Astrocyte of the cerebellum (primary cell): ENCODE measurements around the gene GPR158.

ENCODE experiments used
- DNase-seq: peaks from one replicate; pipeline ENCODE4 v3.0.0-alpha.2; 2011; ENCODE audit warnings: low read depth
- H3K4me3 ChIP-seq: 2 replicates; pipeline ENCODE4 v1.5.1; 2011; ENCODE audit warnings: mild to moderate bottlenecking, low read depth, low read length, moderate library complexity
- in situ Hi-C: cut with HindIII; loops from 2 replicates; pipeline ENCODE4 v1.10.0; 2017; ENCODE audit warnings: low sequenced_read_pairs
- TF ChIP-seq, protein P1 (sequence below): IDR thresholded peaks from 2 replicates; pipeline ENCODE4 v1.5.1; 2012; ENCODE audit warnings: low read length, low read depth, moderate library complexity, mild to moderate bottlenecking; ENCODE audit errors: missing control alignments

Gene GPR158

DNA sequence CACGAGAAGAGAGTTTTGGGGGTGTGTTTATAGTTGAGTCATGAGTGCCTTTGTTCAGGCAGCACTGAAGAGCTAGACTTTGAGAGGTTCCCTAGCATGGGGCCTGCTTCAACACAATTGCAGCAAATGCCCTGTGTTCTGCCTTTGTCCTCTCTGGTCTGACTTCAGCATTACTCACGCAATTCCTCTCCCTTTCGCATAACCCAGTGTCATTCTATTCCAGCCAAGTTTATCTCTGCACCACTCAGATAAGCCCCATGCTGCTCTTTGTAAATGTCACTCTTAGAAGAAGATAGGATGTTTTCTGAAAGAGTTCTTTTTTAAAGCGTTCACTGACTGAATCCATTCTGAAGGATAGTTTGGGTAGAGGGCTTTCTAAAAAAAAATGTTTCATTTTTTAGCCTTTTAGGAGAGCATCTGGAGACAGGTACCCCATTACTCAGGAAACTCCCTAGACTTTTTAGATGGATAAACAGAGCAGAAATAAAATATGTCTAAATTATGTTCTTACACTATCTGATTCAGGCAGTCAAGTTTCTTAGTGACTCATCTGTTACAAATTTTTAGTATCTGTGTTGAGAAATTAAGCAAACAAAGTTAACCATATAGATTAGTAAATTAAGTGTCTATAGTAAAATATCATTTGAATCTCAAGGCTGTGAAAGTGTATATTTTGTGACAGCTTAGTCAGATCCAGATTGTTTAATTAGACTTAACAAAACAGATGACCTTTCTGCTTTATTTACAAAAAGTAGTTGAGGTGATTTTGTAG is 318.5 kb downstream of the GPR158 start:
- no peak overlapping the region for H3K4me3 ChIP-seq
- in situ Hi-C loops, result no loop called here
- TF ChIP-seq, protein P1, sequence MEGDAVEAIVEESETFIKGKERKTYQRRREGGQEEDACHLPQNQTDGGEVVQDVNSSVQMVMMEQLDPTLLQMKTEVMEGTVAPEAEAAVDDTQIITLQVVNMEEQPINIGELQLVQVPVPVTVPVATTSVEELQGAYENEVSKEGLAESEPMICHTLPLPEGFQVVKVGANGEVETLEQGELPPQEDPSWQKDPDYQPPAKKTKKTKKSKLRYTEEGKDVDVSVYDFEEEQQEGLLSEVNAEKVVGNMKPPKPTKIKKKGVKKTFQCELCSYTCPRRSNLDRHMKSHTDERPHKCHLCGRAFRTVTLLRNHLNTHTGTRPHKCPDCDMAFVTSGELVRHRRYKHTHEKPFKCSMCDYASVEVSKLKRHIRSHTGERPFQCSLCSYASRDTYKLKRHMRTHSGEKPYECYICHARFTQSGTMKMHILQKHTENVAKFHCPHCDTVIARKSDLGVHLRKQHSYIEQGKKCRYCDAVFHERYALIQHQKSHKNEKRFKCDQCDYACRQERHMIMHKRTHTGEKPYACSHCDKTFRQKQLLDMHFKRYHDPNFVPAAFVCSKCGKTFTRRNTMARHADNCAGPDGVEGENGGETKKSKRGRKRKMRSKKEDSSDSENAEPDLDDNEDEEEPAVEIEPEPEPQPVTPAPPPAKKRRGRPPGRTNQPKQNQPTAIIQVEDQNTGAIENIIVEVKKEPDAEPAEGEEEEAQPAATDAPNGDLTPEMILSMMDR, result no peak
- DNase-seq, result peak; percentile 79

DNA sequence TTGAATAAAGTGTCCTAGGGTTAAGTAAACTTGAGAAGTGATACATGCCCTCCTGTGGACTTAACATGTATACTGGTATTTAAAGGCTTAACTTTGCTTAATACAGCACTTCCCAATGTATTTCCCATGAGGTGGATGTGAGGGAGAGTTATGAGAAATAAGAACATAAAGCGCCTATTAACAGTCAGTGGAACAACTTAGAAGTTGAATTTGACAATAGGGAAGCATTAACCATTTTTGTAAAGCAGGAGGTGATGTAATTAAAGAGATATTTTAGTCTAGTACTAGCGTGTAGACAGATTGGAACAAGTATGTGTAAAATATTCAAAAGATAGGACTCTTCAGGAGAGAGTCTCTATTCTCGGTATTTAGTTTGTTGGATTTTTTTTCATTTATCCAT is 322.4 kb downstream of the GPR158 start:
- H3K4me3 ChIP-seq, result no peak overlapping the region
- TF ChIP-seq, protein P1, result no peak
- in situ Hi-C loops, result no loop called here
- DNase-seq, result no peak

DNA sequence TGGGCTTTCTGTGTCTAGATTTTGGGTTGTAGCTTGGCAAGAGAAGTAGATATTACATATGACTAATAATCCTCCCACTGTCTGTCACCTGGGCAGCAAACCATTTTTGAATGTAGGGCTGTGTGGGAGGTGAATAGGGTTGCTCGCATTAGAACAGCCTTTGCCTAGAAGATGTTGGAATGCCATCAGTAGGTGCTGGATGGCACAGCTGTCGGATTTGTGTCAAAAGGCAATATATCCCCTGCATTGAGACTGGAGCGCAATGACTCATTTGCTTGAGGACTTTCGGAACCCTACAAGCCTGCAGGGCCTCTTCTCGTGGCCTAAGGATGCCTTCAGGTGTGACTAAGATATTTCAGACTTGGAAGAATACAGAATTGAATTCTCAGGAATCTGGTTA is 323.8 kb downstream of the GPR158 start:
- DNase-seq, result no peak
- in situ Hi-C loops, result no loop called here
- H3K4me3 ChIP-seq, result no peak overlapping the region
- TF ChIP-seq, protein P1, result no peak

DNA sequence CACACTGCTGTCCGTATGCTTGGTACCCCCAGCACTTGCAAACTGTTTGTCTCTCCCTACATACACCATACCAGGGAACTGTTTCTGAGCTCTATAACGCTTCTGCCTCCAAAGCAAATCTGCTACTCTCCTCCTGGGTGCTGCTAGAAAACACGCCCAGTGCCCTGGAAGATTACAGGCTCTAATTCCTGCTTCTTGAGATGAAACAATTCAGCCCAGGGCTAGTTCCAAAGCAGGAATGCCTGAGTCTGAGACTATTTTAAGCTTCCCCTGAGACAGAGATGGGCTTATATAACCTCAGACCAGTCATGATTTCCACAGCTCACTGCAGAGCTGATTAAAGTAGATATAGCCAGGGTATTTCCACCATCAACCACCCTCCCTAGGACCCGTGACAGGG is 327.1 kb downstream of the GPR158 start:
- no peak for DNase-seq
- H3K4me3 ChIP-seq, result no peak overlapping the region
- in situ Hi-C loops, result no loop called here
- TF ChIP-seq, protein P1, result no peak

DNA sequence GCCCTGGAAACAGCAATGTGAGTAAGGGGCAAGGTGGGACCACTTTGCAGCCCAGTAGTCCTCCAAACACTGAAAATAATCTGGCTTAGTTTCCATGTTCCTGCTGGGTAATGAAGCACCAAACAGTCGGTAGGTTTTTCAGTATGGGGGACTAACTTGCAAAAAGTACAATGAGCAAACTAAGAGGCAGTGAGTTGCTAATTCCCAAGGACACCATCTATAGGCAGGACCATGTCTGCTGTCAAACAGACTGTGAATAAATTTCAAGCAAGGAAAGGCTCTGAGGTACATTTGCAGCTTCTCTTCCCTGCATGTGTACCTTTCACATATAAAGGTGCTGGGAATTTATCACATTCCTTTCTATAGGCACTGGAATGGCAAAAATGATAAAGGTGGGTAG is 327.7 kb downstream of the GPR158 start:
- TF ChIP-seq, protein P1, result no peak
- in situ Hi-C loops, result no loop called here

DNA sequence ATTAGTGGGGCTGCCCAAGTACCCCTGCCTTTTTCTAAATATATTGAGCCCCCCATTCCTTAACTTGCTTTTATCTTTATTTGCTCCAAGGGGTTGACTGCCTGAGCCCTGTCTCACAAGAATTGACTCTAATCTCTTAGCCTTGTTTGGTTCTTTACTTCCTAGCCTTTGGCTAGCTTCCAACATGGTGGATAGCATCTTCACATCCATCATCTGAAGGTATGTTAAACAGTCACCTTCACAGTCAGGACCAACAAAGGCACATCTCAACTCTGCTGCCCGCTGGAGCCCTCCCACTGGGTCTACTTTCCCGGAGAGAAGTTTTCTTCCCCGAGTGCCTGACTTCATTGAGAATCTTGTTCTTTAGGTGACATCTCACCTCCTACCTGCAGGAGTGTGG is 329.5 kb downstream of the GPR158 start:
- in situ Hi-C loops, result no loop called here
- DNase-seq, result no peak
- TF ChIP-seq, protein P1, result no peak
- H3K4me3 ChIP-seq, result no peak overlapping the region

More for the DNA sequence above, 327.7 kb downstream of the GPR158 start:
- H3K4me3 ChIP-seq, result no peak overlapping the region
- no peak for DNase-seq
